ENCODE results near the gene ADGRF5.

DNA sequence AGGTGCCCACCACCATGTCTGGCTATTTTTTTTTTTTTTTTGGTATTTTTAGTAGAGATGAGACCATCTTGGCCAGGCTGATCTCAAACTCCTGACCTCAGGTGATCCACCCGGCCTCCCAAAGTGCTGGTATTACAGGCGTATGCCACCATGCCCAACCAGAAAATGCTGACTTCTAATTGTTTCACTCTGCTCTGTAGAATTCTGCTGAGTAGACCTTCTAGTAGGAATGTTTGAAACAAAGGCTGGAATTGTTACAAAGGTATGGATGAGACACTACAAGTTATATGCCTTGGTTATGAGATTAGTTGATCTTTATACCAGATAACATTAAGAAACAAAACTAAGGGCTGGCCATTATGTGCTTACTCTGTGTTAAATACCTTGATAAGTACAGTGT, 83.7 kb downstream of the ADGRF5 start:
- TF ChIP-seq, protein P1, sequence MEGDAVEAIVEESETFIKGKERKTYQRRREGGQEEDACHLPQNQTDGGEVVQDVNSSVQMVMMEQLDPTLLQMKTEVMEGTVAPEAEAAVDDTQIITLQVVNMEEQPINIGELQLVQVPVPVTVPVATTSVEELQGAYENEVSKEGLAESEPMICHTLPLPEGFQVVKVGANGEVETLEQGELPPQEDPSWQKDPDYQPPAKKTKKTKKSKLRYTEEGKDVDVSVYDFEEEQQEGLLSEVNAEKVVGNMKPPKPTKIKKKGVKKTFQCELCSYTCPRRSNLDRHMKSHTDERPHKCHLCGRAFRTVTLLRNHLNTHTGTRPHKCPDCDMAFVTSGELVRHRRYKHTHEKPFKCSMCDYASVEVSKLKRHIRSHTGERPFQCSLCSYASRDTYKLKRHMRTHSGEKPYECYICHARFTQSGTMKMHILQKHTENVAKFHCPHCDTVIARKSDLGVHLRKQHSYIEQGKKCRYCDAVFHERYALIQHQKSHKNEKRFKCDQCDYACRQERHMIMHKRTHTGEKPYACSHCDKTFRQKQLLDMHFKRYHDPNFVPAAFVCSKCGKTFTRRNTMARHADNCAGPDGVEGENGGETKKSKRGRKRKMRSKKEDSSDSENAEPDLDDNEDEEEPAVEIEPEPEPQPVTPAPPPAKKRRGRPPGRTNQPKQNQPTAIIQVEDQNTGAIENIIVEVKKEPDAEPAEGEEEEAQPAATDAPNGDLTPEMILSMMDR (conservative IDR thresholded peaks at IDR 0.05; ENCODE audit: low read length): no peak
- no peak for TF ChIP-seq EZH2phosphoT487 (IDR thresholded peaks at IDR 0.05; ENCODE audit: borderline replicate concordance)

Measured in Loucy (cell line).